ENCODE data around the gene PSG7.
"Not testable (repeated sequence)": the region's sequence is repeated elsewhere in the genome, so short reads cannot be mapped to it uniquely, and the experiment has no call there.

Gene PSG7

DNA sequence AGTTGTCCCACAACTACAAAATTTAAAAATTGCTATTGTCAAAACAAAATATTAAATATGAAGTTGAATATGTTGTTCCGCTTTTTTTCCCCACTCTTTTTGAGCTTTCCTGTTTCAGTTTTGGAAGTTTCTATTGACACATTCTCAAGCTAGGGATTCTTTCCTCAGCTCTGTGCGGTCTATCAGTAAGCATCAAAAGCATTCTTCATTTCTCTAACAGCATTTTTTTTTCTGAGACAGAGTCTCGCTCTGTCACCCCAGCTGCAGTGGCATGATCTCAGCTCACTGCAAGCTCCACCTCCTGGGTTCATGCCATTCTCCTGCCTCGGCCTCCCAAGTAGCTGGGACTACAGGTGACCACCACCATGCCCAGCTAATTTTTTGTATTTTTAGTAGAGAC, 24.1 kb downstream of the PSG7 start:
- not testable (repeated sequence) for DNase-seq

DNA sequence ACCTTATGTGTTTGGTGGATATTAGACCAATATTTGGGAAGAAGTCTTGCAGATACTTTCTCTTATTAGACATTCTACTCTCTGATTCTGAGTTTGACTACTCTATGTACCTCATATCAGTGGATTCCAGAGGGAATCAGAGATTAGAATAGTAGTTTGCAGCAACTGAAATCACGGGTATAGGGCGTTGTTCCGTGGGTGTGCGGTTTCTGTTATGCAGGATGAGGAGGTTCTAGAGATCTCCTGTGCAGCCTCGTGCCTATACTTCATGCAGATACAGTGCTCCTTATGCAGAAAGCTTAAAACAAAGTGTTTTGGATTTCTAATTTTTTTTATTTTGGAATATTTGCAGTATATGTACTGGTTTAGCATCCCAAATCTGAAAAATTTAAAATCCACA, 25.3 kb downstream of the PSG7 start:
- DNase-seq: not testable (repeated sequence)

DNA sequence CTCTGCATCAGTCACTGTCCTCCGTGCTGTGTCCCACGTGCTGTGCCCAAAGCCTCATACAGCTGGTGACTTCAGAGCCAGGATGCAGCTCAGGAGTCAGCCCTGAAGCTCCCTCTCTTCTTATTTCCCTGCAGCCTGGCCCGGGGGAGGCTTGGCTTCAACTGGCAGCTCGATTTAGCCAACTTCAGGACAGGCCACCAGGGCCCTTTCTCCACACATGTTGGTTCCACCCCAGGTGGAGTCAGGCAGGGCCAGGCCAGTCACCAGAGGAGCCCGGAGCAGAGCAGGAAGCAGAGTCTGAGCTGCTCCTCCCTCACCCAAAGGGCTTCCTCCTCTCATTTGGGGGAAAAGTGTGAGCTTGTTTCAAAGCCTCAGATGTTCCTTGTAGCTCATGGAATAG, 30.8 kb downstream of the PSG7 start:
- DNase-seq: not testable (repeated sequence)

DNA sequence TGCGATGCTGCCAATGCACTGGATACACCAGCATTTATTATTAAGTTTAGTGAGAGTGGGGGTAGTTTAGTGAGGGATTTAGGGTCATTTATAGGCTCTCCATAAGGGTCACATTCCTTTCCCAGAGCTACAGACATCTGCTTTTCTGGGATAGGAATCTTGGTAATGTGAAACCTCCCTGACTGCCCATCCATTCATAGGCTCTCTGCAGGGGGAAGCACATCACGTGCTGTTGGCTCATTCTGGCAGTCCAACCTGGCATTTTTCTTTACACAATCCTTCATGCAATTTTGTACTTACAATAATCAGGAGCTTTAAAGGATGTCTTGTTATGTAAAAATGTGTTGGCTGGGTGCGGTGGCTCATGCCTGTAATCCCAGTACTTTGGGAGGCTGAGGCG, 36.4 kb downstream of the PSG7 start:
- not testable (repeated sequence) for DNase-seq

DNA sequence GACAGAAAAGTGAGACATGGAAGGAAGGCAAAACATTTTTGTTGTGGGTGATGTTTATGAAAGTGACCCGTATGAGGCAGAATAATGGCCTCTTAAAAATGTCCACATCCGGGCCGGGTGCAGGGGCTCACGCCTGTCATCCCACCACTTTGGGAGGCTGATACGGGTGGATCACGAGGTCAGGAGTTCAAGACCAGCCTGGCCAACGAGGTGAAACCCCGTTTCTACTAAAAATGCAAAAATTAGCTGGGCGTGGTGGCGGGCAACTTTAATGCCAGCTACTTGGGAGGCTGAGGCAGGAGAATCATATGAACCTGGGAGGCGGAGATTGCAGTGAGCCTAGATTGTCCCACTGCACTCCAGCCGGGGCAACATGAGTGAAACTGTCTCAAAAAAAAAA, 37.3 kb downstream of the PSG7 start:
- not testable (repeated sequence) for DNase-seq

DNA sequence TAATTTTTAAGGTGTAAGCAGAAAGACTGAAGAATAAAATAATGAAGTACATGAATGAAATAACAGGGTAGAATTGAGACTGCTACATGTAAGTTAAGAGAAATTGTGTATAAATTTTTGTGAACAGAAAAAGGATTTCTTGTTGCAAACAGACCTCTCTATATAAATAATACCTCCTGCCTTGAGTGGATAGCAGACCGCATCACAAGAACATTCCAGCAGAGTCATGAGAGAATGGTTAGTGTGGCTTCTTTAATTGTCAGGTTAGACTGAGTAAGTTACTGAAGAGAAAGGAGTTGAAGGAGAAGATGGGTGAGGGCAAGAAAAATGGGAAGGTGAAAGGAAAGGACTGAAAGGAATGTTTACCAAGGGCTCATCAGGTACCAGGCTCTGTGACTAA, 37.9 kb downstream of the PSG7 start:
- DNase-seq: not testable (repeated sequence)

DNA sequence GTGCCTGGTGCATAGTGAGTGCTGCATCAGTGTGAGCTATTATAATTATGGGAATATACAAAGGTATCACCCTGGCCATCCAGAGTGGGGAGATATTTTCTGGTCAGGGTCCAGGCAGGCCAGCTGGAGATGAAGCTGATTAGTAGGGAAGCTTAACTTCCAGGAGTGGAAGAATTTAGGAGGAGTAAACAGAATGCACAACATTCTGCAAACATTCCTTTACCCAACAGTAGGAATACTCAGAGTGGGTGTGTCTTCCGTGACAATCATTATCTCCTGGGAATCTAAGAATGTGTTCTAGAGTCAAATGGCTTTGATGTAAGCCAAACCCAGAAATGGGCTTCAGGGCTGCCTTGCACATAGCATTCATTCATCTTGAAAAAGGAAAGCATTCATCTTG, 38.4 kb downstream of the PSG7 start:
- DNase-seq: not testable (repeated sequence)

DNA sequence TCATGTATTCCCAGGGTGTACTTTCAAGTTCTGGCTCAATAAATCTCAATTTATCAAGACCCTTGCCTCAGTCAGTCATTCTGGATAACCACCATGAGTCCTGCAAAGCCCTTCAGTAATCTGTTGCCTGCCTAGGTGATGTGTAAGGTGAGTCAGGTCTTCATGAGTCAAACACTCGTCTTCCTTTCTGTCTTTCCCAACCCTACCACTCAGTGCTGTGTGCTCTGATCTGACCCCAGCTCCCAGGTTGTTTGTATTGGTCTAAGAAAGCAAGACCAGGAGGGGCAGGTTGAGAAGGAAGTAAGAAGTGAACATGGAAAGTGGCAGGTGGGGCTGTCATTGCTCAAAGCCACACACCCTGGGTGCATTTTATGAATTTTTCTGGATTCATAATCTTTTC, 39.3 kb downstream of the PSG7 start:
- DNase-seq: not testable (repeated sequence)

DNA sequence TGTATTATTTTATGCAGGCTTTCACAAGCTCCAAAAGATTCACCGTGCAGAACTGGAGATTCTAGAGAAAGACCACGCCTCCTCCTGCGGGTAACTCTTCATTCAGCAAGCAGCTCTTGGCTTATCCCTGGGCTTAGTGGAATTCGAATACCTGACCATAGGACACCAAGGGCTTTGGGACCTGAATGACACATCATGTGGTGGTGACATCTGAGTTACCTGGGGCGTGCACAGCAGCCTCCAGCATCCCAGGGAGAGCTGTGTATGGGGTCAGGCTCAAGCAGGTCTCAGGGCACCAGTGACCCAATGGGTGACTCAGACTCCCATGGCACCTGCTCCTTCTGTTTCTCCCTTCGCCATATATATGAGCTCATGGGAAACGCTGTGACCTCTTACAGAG, 46.6 kb downstream of the PSG7 start:
- not testable (repeated sequence) for DNase-seq

DNA sequence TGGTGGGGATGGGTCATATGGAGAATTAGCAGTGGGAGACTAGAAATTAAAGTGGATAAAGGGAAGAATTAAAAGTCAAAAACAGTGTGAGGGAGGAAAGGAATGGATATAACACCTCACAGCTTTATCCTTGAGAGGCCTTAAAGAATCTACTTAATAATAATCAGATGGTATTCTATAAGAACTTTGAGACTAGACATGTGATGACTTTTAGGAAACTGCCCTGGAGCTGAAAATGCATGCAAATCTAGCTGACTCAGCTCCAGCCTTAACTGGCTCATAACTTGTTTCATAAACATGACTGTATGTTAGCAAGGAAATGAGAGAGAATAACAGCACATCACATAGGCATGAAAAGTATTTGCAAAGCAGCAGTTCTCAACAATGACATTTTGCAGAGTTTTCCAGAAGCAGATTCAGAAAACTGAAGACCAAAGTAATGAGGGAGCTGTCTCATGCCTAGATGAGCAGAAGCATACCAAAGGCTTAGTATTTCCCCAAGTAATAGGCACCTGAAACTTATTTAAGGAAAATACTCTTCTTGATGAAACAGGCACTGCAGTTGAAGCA, 49.0 kb downstream of the PSG7 start:
- not testable (repeated sequence) for DNase-seq

DNA sequence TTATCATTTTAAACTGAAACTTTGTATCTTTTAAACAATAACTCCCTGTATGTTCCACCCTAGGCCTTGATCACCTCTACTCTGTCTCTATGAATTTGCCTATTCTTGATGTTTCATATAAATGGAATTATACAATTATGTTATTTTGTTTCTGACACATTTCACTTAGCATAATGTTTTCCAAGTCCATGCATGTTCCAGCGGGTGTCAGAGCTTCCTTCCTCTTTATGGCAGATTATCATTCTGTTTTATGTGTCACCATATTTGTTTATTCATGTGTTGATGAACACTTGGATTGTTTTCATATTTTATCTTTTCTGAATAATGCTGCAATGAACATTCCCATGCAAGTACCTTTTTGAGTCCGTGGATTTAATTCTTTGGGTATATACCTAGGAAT, 54.3 kb downstream of the PSG7 start:
- not testable (repeated sequence) for DNase-seq

DNA sequence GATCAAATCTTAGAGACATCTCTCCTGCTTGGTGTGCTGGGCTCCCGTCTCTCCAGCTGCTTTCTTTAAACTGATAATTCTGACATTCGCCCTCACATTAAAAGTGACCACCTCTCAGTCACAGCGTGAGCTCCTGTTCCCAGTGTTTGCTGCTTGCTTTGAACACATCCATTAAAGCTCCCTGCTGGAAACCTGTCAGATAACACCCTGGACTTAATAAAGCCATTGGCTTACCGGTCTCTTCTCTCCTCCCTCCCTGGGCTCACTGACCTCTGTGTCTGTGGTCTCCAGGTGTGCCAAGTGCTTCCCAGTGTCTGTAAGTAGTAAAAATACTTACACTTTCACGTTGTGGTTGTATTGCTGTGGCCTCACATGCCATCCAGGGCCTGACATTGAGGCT, 55.0 kb downstream of the PSG7 start:
- DNase-seq: not testable (repeated sequence)

DNA sequence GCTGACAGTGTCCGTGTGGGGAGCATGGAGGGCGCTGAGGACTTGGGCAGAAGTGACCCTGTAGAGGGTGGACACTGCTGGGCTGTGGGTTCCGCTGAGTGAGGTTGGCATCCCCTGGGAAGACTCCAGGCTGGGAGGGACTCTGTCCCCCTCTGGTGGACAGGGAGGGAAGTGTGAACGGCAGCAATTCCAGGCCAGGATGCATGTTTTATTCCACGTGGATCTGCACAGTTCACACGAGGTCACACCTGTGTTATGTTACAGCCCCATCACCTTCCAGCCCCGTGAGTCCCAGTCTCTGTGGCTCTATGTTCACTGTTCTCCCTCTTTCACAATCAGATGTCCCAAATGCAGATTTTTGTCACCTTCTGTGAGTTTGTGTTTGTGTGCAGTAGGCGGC, 55.7 kb downstream of the PSG7 start:
- DNase-seq: not testable (repeated sequence)

DNA sequence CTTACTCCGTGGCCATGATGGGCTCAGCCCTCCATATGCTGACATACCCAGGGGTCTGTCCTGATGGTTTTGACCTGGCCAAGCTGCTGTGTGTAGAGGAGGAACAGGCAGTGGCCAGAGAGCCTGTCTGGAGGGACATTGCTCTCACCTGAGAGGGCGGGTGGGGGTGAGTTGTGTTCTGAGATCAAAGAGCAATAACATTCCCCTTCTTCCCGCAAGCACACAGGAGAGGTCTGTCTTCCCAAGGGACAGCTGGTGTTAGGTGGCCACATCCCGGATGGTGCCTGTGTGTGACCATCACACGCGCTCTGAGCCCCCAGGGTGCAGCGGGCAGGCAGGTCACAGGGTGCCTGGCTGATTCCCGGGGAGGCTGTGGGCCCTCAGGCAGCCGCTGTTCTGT, 56.4 kb downstream of the PSG7 start:
- DNase-seq: not testable (repeated sequence)

DNA sequence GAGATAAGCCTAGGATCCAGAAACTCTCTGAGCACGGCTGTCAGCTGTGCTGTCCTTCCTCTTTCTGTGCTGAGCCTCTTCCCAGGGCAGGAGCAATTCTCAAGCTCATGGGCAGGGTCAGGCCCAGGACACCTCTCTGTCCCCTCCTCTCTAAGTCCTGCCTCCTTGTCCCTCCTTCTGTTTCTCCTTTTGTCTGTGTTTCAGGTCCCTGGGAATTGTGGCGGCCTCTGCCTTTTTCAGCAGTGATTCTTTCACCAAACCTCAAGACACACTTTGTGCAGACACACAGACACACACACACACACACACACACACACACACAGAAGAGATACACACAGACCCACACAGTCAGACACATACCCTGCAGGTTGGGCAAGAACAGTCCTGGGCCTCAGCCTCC, 57.4 kb downstream of the PSG7 start, which contains the start of gene PSG1:
Gene PSG1 (minus strand): TSS at position 101 of the 400 bp plus-strand sequence. CDS start 132 bp downstream, outside the sequence.
- DNase-seq: no peak

DNA sequence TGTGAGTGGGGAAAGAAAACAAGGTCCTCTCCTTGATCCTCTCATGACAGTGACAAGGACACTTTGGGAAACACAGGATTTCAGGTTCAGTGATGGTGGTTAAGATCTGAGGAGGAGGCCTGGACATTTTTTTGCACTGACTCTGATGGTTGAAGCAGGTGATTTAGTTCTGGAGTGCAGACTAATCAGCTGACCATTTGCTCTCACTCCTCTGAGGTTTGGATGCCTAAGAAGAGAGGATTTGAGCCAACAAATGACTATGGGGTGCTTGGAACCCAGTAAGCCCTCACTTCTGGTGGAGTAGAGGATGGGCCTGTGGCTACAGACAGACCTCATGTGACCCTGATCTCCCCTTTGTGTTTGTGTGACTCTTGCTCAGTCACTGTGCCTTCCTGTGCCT, 60.4 kb downstream of the PSG7 start:
- not testable (repeated sequence) for DNase-seq

DNA sequence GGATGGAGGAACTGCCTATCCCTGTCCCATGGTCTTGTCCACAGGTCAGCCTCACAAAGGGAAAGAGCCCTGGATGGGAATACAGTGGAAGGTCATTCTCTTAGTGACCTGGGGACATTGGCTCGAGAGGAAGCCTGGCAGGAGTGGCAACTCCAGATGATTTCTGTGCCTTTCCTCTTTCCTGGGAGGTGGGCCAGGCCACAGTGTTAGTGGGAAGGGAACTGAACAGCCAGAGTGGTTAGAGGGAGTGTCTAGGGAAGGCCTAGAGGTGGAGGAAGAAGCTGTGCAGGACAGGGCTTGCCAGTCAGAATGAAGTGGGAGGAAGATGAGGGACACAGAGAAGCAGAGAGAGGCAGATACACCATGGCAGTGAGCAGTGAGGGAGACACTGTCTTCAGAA, 61.1 kb downstream of the PSG7 start:
- DNase-seq: not testable (repeated sequence)

DNA sequence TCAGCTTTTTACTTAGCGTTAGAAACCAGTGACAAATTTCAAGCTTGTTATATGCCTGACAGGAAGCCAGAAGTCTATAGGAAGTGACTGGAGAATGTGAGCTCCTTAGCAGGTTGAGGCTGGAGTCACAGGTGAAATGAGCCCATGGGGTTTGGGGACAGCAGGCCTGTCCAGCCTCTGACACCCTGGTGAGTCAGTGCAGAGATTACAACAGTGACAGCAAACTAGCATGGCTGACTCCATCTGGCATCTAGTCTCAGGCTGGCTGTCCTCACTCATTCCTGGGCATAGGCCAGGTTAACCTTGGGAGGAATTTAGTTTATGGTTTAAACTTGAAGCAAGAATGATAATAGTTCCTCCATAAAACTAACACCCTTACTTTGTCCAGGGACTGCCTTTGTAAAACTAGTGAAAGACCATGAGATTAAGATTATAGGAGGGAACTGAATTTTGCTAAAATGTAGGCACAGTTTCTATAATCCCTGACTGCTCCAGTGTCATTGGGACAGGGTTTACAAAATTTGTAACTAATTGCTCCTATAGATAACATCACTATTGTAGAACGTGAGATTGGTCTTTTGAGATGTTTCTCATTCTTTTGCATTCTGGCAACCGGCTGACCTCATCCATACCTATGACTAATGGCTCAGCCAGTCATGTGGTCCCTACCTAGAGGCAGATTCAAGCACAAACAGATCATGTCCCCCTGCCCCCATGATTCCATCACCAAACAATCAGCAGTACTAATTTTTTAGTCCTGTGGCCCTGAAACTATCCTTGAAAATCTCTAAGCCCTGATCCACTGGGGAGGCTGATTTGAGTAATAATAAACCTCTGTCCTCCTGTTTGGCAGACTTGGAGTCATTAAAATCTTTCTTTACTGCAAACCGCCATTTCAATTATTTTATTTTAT, 61.9 kb downstream of the PSG7 start:
- DNase-seq: not testable (repeated sequence)

DNA sequence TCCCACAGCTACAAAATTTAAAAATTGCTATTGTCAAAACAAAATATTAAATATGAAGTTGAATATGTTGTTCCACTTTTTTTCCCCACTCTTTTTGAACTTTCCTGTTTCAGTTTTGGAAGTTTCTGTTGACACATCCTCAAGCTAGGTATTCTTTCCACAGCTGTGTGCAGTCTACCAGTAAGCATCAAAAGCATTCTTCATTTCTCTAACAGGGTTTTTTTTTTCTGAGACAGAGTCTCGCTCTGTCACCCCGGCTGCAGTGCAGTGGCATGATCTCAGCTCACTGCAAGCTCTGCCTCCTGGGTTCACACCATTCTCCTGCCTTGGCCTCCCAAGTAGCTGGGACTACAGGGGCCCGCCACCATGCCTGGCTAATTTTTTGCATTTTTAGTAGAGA, 62.9 kb downstream of the PSG7 start:
- not testable (repeated sequence) for DNase-seq
